Measurements from ENCODE around the gene FAM124B. TPM values are rescaled to one million over a fixed set of nuclear protein-coding genes. Genes with fewer than 3 reads are reported as not detected.

Gene FAM124B
- total and polyA plus RNA-seq, 2 donors (not counting 1 experiment from before 2014, with no cell fraction given), result 0.13 to 0.34 TPM

- TF ChIP-seq, protein P1, sequence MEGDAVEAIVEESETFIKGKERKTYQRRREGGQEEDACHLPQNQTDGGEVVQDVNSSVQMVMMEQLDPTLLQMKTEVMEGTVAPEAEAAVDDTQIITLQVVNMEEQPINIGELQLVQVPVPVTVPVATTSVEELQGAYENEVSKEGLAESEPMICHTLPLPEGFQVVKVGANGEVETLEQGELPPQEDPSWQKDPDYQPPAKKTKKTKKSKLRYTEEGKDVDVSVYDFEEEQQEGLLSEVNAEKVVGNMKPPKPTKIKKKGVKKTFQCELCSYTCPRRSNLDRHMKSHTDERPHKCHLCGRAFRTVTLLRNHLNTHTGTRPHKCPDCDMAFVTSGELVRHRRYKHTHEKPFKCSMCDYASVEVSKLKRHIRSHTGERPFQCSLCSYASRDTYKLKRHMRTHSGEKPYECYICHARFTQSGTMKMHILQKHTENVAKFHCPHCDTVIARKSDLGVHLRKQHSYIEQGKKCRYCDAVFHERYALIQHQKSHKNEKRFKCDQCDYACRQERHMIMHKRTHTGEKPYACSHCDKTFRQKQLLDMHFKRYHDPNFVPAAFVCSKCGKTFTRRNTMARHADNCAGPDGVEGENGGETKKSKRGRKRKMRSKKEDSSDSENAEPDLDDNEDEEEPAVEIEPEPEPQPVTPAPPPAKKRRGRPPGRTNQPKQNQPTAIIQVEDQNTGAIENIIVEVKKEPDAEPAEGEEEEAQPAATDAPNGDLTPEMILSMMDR (IDR thresholded peaks at IDR 0.05), result no peak
- no peak for TF ChIP-seq EZH2 (IDR thresholded peaks at IDR 0.05; ENCODE audit: borderline replicate concordance, insufficient read depth, low read depth, low read length, poor library complexity, severe bottlenecking)
- Histone ChIP-seq H4K20me1 (ENCODE audit: control insufficient read depth, insufficient read depth, low read length, poor library complexity, severe bottlenecking) (no peaks in the 10 kb centered on the region), H2AFZ (ENCODE audit: insufficient read depth, low read depth, low read length, poor library complexity, severe bottlenecking) (peak overlapping the region; percentile 43), H3K4me1 (ENCODE audit: control insufficient read depth in 2 of 2, insufficient read depth in 2 of 2, low read length in 2 of 2) (peaks cover 27 to 31% of the 10 kb centered on the region in 2 donors), H3K4me3 (ENCODE audit: control extremely low read depth in 1 of 5, extremely low read depth in 1 of 5, insufficient read depth in 1 of 5, low read depth in 2 of 5, low read length in 4 of 5) (no peak overlapping the region), H3K4me2 (replicated peaks; ENCODE audit: low read depth, low read length, poor library complexity, severe bottlenecking) (peak overlapping the region; percentile 26), H3K27ac (ENCODE audit: low read length in 2 of 2) (no peak overlapping the region), H3K9ac (ENCODE audit: low read length) (no peak overlapping the region), H3K79me2 (ENCODE audit: control insufficient read depth, insufficient read depth, low read length) (no peaks in the 10 kb centered on the region), H3K27me3 (replicated peaks in 1 of 4; ENCODE audit: control extremely low read depth in 1 of 4, control insufficient read depth in 3 of 4, insufficient read depth in 4 of 4, low read length in 3 of 4) (peaks cover 0 to 14% (median 3%) of the 10 kb centered on the region in 4 experiments), H3K9me3 (ENCODE audit: control extremely low read depth in 1 of 3, control insufficient read depth in 2 of 3, insufficient read depth in 1 of 3, low read length in 2 of 3) (peaks cover 0 to 4% (median 0%) of the 10 kb centered on the region in 3 donors), H3K36me3 (replicated peaks in 1 of 2; ENCODE audit: control extremely low read depth in 1 of 2, control insufficient read depth in 1 of 2, extremely low read depth in 1 of 2, insufficient read depth in 2 of 2, low read length in 1 of 2) (no peaks in the 10 kb centered on the region)
- Mint-ChIP-seq H3K9me3 (ENCODE audit: insufficient read depth) (no peaks in the 10 kb centered on the region), H3K4me1 (peaks cover 13% of the 10 kb centered on the region), H3K27me3 (peaks cover 7% of the 10 kb centered on the region), H3K4me3 (no peak overlapping the region), H3K27ac (no peak overlapping the region)
- intact Hi-C loops (cut with micrococcal nuclease), result no loop called here
- ChIA-PET POLR2A (no interaction called here), CTCF (interaction anchor here (1.8 kb wide), 1 partner anchor 37 kb away, joined by 4 read pairs; no protein-coding TSS in a partner anchor)
- ATAC-seq (ENCODE audit: low read depth) (no peak), DNase-seq (peak; percentile 19)
- WGBS (ENCODE audit: insufficient coverage), result 80% methylated on average over 1 of the region's 4 CpGs
Observed at GRCh38 chr2:224405841-224406370, 4.0 kb upstream of the FAM124B start.

- DNase-seq (peak; percentile 30), ATAC-seq (ENCODE audit: low read depth) (peak; percentile 43)
- H3K4me1 ChIP-seq (ENCODE audit: control insufficient read depth in 2 of 2, insufficient read depth in 2 of 2, low read length in 2 of 2), result peaks cover 27 to 33% of the 10 kb centered on the region in 2 donors
Observed at GRCh38 chr2:224405412-224405811, 3.5 kb upstream of the FAM124B start.

More at GRCh38 chr2:224405412-224405811, 3.5 kb upstream of the FAM124B start:
- intact Hi-C loops (cut with micrococcal nuclease), result no loop called here
- Histone ChIP-seq H3K36me3 (replicated peaks in 1 of 2; ENCODE audit: control extremely low read depth in 1 of 2, control insufficient read depth in 1 of 2, extremely low read depth in 1 of 2, insufficient read depth in 2 of 2, low read length in 1 of 2) (no peaks in the 10 kb centered on the region), H3K27ac (ENCODE audit: low read length in 2 of 2) (no peak overlapping the region), H4K20me1 (ENCODE audit: control insufficient read depth, insufficient read depth, low read length, poor library complexity, severe bottlenecking) (no peaks in the 10 kb centered on the region), H3K4me3 (ENCODE audit: control extremely low read depth in 1 of 5, extremely low read depth in 1 of 5, insufficient read depth in 1 of 5, low read depth in 2 of 5, low read length in 4 of 5) (no peak overlapping the region), H3K9ac (ENCODE audit: low read length) (no peak overlapping the region), H3K4me2 (replicated peaks; ENCODE audit: low read depth, low read length, poor library complexity, severe bottlenecking) (peak overlapping the region; percentile 26), H2AFZ (ENCODE audit: insufficient read depth, low read depth, low read length, poor library complexity, severe bottlenecking) (peak overlapping the region; percentile 43), H3K27me3 (replicated peaks in 1 of 4; ENCODE audit: control extremely low read depth in 1 of 4, control insufficient read depth in 3 of 4, insufficient read depth in 4 of 4, low read length in 3 of 4) (peaks cover 0 to 14% (median 3%) of the 10 kb centered on the region in 4 experiments), H3K9me3 (ENCODE audit: control extremely low read depth in 1 of 3, control insufficient read depth in 2 of 3, insufficient read depth in 1 of 3, low read length in 2 of 3) (peaks cover 0 to 4% (median 0%) of the 10 kb centered on the region in 3 donors), H3K79me2 (ENCODE audit: control insufficient read depth, insufficient read depth, low read length) (no peaks in the 10 kb centered on the region)
- Mint-ChIP-seq H3K4me3 (no peak overlapping the region), H3K27ac (no peak overlapping the region), H3K27me3 (peaks cover 7% of the 10 kb centered on the region), H3K4me1 (peaks cover 16% of the 10 kb centered on the region), H3K9me3 (ENCODE audit: insufficient read depth) (no peaks in the 10 kb centered on the region)
- POLR2A ChIA-PET, result no interaction called here
- CTCF ChIA-PET, result interaction anchor here (1.8 kb wide), 1 partner anchor 36 kb away, joined by 4 read pairs; no protein-coding TSS in a partner anchor
- WGBS (ENCODE audit: insufficient coverage), result 4% methylated on average over 3 of the region's 3 CpGs
- no peak for TF ChIP-seq EZH2 (IDR thresholded peaks at IDR 0.05; ENCODE audit: borderline replicate concordance, insufficient read depth, low read depth, low read length, poor library complexity, severe bottlenecking)
- TF ChIP-seq, protein P1 (IDR thresholded peaks at IDR 0.05), result no peak

Measured in B cell (primary cell).